Measurements from ENCODE around the gene TMEM254.

The TMEM254 gene

DNA sequence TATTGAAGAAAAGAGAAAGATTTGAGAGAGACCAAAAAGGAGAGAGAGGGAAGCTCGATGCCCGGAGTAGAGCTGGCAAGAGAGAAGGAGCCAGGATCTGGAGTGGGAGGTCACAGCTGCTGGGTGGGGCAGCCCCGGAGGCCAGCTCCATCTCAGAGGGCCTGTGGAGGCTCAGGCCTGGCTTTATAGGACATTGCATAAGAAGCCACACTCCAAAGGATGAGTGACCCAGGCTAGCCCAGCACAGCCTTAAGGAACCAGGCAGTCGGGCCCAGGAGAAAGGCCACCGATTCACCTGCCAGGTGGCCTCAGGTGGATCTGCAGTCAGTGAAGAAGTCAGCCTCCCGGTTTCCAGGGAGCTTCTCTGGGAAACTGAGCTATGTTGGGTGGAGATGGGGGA is 54.7 kb downstream of the TMEM254 start:
- TF ChIP-seq, protein P1, sequence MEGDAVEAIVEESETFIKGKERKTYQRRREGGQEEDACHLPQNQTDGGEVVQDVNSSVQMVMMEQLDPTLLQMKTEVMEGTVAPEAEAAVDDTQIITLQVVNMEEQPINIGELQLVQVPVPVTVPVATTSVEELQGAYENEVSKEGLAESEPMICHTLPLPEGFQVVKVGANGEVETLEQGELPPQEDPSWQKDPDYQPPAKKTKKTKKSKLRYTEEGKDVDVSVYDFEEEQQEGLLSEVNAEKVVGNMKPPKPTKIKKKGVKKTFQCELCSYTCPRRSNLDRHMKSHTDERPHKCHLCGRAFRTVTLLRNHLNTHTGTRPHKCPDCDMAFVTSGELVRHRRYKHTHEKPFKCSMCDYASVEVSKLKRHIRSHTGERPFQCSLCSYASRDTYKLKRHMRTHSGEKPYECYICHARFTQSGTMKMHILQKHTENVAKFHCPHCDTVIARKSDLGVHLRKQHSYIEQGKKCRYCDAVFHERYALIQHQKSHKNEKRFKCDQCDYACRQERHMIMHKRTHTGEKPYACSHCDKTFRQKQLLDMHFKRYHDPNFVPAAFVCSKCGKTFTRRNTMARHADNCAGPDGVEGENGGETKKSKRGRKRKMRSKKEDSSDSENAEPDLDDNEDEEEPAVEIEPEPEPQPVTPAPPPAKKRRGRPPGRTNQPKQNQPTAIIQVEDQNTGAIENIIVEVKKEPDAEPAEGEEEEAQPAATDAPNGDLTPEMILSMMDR (IDR thresholded peaks at IDR 0.05; ENCODE audit: low read depth, low read length) = no peak
- peak overlapping the region; percentile 60 for H3K4me3 ChIP-seq (ENCODE audit: low read depth, low read length)

DNA sequence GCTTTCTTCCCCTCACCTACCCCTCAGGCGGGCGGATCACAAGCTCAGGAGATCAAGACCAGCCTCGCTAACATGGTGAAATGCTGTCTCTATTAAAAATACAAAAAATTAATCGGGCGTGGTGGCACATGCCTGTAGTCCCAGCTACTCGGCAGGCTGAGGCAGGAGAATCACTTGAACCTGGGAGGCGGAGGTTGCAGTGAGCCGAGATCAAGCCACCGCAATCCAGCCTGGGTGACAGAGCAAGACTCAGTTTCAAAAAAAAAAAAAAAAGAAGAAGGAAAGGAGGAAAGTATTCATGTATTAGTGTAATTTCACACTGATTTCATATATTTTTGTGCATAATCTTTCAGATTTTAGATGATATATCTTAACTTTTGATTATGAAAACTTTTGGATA is 55.2 kb downstream of the TMEM254 start:
- peak overlapping the region; percentile 60 for H3K4me3 ChIP-seq (ENCODE audit: low read depth, low read length)

DNA sequence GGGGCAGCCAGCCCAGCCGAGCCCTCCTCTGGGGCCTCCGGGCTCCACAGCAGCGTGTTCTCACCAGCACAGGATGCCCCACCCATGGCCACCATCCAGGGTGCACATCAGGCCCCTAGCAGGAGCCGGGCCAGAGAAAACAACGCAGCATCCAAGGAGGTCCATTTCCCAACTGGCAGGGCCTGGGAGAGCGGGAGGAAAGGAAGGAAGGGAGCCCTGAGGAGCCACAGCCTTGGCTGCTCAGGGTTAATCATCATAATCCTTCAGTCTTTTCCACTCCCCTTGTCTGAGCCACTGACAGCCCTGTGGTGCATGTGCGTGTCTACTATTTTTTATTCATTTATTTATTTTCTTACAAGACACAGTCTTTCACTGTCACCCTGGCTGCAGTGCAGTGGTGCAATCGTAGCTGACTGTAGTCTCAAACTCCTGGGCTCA is 57.7 kb downstream of the TMEM254 start:
- H3K4me3 ChIP-seq (ENCODE audit: low read depth, low read length) = no peak overlapping the region
- TF ChIP-seq, protein P1 (IDR thresholded peaks at IDR 0.05; ENCODE audit: low read depth, low read length) = no peak

DNA sequence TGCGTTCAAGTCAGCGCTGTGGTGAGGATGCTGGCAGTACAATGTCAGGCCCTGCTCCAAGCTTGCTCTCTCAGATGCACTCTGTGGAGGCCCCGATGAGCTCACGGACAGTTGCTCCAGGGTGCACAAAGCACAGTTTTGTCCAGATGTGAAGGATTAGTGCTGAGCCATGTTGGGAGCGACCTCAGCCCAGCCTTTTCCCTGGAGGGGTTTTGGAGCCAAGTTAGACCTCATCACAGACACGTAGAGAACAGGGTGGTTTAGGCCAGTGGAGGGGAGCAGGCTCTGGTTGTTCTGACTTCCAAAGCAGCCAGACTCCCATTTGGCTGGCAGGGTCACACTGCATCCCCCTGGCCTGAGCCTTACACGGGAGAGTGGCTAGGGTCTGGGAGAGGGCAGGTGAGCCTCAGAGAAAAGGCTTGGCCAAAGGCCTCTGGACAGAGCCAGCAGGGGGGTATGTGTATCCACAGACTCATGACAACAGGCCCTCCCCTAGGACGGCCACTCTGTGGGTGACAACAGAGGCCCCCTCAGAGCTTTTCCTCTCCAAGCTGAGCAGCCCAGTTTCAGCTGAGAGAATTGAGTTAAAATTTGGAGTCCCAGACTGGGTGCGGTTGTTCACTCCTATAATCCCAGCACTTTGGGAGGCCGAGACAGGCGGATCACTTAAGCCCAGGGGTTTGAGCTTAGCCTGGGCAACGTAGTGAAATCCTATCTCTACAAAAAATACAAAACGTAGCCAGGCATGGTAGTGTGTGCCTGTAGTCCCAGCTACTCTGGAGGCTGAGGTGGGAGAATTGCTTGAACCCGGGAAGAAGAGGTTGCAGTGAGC is 58.8 kb downstream of the TMEM254 start:
- TF ChIP-seq, protein P1 (IDR thresholded peaks at IDR 0.05; ENCODE audit: low read depth, low read length) = no peak
- H3K4me3 ChIP-seq (ENCODE audit: low read depth, low read length) = no peak overlapping the region

DNA sequence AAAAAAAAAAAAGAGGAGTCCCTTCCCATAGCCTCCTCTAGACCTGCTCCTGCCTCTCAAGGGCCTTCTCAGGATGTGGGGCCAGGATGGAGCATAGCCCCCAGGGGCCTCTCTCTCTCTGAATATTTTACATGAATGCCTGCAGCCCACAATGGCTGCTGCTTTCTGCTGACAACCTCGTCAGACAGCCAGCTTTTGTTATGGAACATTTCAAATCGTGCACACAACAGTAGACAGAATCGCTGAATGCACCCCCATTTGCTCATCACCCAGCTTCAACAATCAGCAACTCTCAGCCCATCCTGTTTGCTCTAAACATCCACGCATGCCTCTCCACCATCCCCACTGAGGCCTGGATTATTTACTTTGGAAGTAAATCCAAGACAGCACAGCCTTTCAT is 59.5 kb downstream of the TMEM254 start:
- TF ChIP-seq, protein P1 (IDR thresholded peaks at IDR 0.05; ENCODE audit: low read depth, low read length) = no peak
- H3K4me3 ChIP-seq (ENCODE audit: low read depth, low read length) = no peak overlapping the region

DNA sequence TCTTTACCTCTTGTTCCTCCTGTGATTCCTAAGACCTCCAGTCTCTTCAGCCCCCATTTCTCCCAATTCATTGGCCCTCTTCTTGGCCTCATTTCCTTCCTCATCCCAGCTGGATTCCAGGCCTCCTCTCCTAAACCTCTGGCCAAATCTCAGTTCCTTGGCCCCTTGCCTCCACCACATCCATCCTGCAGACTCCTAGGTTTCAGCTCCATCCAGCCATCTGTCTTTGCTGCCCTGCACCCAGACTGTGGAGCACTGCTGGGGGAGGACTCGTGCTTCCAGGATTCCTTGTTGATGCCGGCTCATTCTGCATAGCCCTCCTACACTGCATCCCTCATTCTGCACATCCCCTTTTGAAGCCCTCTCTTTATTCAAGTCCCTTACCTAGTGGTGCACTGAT is 60.8 kb downstream of the TMEM254 start:
- no peak overlapping the region for H3K4me3 ChIP-seq (ENCODE audit: low read depth, low read length)
- TF ChIP-seq, protein P1 (IDR thresholded peaks at IDR 0.05; ENCODE audit: low read depth, low read length) = no peak

DNA sequence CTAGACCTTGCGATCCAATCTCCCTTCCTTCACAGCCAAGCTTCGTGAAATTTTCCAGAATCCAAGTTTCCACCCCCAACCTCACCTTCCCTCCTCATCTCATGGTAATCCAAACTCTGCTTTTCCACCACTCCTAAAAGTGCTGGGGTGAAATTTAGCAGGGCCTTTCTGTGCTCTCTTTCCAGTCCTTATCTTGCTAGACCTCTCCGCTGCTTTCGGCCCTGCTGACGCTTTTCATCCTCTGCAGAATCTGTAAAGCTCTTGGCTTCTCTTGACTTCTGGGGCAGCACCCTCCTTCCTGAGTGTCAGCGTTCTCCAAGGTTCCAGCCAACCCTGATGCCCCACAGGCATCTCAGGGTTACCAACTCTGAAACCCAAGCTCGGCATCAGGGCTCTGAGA is 61.8 kb downstream of the TMEM254 start:
- TF ChIP-seq, protein P1 (IDR thresholded peaks at IDR 0.05; ENCODE audit: low read depth, low read length) = no peak
- H3K4me3 ChIP-seq (ENCODE audit: low read depth, low read length) = no peak overlapping the region

Data from WI38 (cell line).